GM21717 (cell line): ENCODE data around the gene NUCB2.

Experiments used
- ATAC-seq: cut with Tn5 transposase; IDR thresholded peaks from one replicate; pipeline ENCODE4 v1.9.1; 2021; ENCODE audit warnings: mild to moderate bottlenecking, moderate library complexity; ENCODE audit not compliant: unreplicated experiment

The NUCB2 gene

DNA sequence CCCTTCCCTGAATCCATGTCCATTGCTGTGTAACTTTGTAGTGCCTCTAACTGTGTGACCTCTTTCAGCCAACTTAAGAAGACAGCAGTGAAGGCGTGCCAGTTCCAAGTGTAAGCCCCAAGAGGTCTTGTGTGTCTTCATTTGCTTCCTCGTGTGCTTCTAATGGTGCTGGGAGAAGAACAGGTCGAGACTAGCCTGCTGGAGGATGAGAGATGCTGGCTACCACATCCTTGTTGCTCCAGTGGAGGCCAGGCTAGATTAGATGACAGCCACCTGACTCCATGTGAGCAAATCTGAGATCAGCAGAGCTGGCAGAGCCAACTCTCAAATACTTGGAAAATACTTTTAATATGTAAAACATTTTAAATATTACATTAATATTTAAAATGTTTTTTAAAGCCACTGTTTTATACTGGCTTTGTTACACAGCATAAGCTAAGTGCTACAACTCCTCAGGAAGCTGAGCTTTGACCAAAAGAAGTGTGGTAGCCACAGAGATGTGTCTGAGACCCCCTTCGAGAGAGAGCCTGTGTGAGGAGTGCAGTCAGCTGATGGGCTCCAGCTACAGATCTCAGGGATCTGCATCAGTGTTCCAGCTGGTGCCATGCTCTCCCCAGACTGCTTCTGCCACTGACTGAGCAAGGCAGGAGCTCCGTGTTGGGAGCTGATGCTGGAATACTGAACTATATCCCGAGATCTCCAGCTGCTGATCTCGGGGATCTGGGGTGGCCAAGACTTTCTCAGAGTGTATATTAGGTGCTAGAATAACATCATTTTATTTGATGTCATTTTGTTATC is 103.0 kb downstream of the NUCB2 start:
- no peak for ATAC-seq

DNA sequence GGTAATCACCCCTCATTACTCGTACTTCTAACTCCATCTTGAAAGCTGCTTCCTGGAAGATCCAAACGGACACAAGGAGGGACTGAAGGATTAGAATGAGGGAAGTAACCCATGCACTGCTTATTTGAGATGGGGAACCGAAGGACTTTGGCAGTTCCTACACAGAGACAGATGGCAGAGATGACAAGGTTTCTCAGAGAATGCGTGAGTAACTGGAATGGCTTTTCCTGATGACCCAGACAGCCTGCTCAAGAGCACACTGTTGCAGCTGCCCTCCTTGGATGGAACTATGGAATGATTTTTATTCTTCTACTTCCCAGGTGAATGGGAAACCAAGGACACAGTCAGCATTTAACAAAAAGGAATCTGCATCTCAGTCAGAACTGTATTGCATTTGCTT is 104.6 kb downstream of the NUCB2 start:
- no peak for ATAC-seq
